Amygdala (tissue), 56 donors: ENCODE results near the gene NKX6-1.

Experiments
- DNase-seq, 56 donors: peaks; one replicate each; lab custom pipeline; 2025; lab: John Stamatoyannopoulos, UW

The NKX6-1 gene

GRCh38 chr4:84498935-84499623 lies at the start of gene NKX6-1:
Gene NKX6-1, minus strand, starts transcription at chr4:84499292. Its CDS starts 1,064 bp downstream, at chr4:84498228.
- DNase-seq: peak in 12 of 56 donors; percentile 5 to 49 (median 22)

GRCh38 chr4:84547211-84547610 lies 48.1 kb upstream of the NKX6-1 start:
- DNase-seq: no peak

- DNase-seq: no peak
Observed at GRCh38 chr4:84545093-84545492, 46.0 kb upstream of the NKX6-1 start.

GRCh38 chr4:84535901-84536300 lies 36.8 kb upstream of the NKX6-1 start:
- DNase-seq: no peak

- DNase-seq: no peak
Observed at GRCh38 chr4:84531689-84532088, 32.6 kb upstream of the NKX6-1 start.

GRCh38 chr4:84530871-84531270 lies 31.8 kb upstream of the NKX6-1 start:
- DNase-seq: no peak

- DNase-seq: no peak
Observed at GRCh38 chr4:84530454-84530853, 31.4 kb upstream of the NKX6-1 start.

- DNase-seq: peak in 1 of 56 donors; percentile 6
Observed at GRCh38 chr4:84529169-84529751, 30.2 kb upstream of the NKX6-1 start.

- DNase-seq: no peak
Observed at GRCh38 chr4:84527391-84527790, 28.3 kb upstream of the NKX6-1 start.

- DNase-seq: no peak
Observed at GRCh38 chr4:84515075-84515474, 16.0 kb upstream of the NKX6-1 start.

- DNase-seq: no peak
Observed at GRCh38 chr4:84512277-84512676, 13.2 kb upstream of the NKX6-1 start.

- DNase-seq: no peak
Observed at GRCh38 chr4:84511703-84512102, 12.6 kb upstream of the NKX6-1 start.

GRCh38 chr4:84507941-84508340 lies 8.8 kb upstream of the NKX6-1 start:
- no peak for DNase-seq

GRCh38 chr4:84504821-84505220 lies 5.7 kb upstream of the NKX6-1 start:
- no peak for DNase-seq

- peak in 10 of 56 donors; percentile 10 to 59 (median 34) for DNase-seq
Observed at GRCh38 chr4:84503495-84504437, 4.7 kb upstream of the NKX6-1 start.

GRCh38 chr4:84502955-84503373 lies 3.9 kb upstream of the NKX6-1 start:
- no peak for DNase-seq

GRCh38 chr4:84502333-84502954 lies 3.4 kb upstream of the NKX6-1 start:
- DNase-seq: no peak

- DNase-seq: no peak
Observed at GRCh38 chr4:84501721-84502267, 2.7 kb upstream of the NKX6-1 start.

- DNase-seq: no peak
Observed at GRCh38 chr4:84501202-84501503, 2.1 kb upstream of the NKX6-1 start.

GRCh38 chr4:84500386-84501201 lies 1.5 kb upstream of the NKX6-1 start:
- no peak for DNase-seq
